SK-N-SH treated with all-trans-retinoic acid at 6 μM for 48 hours (cell line): ENCODE results near the gene HOATZ.

Source experiments
- ATAC-seq: fragments of 200-7000 bp; cut with Tn5 transposase; 3 replicates; pipeline ENCODE4 v1.9.1; 2020; ENCODE audit warnings: mild to moderate bottlenecking, moderate library complexity
- ARNTL ChIP-seq: fragments of 450-650 bp; formaldehyde crosslinking; IDR thresholded peaks from 2 replicates; pipeline ENCODE4 v1.5.0; 2020; ENCODE audit warnings: low read depth, mild to moderate bottlenecking, moderate library complexity, borderline replicate concordance
- BACH2 ChIP-seq: fragments of 250-450 bp; sonication (Bioruptor Pico); IDR thresholded peaks from 2 replicates; pipeline ENCODE4 v1.9.0; 2021; ENCODE audit warnings: mild to moderate bottlenecking, borderline replicate concordance
- CSDC2 ChIP-seq: fragments of 250-450 bp; sonication (Bioruptor Pico); IDR thresholded peaks from 2 replicates; pipeline ENCODE4 v1.5.0; 2020; ENCODE audit warnings: mild to moderate bottlenecking, moderate library complexity
- ESRRG ChIP-seq: fragments of 250-450 bp; sonication (Bioruptor Pico); IDR thresholded peaks from 2 replicates; pipeline ENCODE4 v1.6.1; 2021; ENCODE audit warnings: mild to moderate bottlenecking
- GLIS3 ChIP-seq: fragments of 250-450 bp; sonication (Bioruptor Pico); IDR thresholded peaks from 2 replicates; pipeline ENCODE4 v1.5.0; 2020; ENCODE audit warnings: mild to moderate bottlenecking, moderate library complexity
- ISL1 ChIP-seq: fragments of 250-450 bp; sonication (Bioruptor Pico); IDR thresholded peaks from 2 replicates; pipeline ENCODE4 v2.1.2; 2022; ENCODE audit warnings: mild to moderate bottlenecking, moderate library complexity
- PATZ1 ChIP-seq: fragments of 250-450 bp; sonication (Bioruptor Pico); IDR thresholded peaks from 2 replicates; pipeline ENCODE4 v1.8.0; 2020; ENCODE audit warnings: mild to moderate bottlenecking, moderate library complexity, borderline replicate concordance
- POU6F1 ChIP-seq: fragments of 250-450 bp; sonication (Bioruptor Pico); IDR thresholded peaks from 2 replicates; pipeline ENCODE4 v1.8.0; 2021; ENCODE audit warnings: low read depth, mild to moderate bottlenecking, moderate library complexity, borderline replicate concordance
- PPARA ChIP-seq: fragments of 250-450 bp; sonication (Bioruptor Pico); IDR thresholded peaks from 2 replicates; pipeline ENCODE4 v1.5.0; 2020; ENCODE audit warnings: mild to moderate bottlenecking, borderline replicate concordance
- RARB ChIP-seq: fragments of 250-450 bp; sonication (Bioruptor Pico); IDR thresholded peaks from 2 replicates; pipeline ENCODE4 v1.8.0; 2021; ENCODE audit warnings: mild to moderate bottlenecking, moderate library complexity
- SNAI2 ChIP-seq: fragments of 250-450 bp; sonication (Bioruptor Pico); IDR thresholded peaks from 2 replicates; pipeline ENCODE4 v1.5.0; 2020; ENCODE audit warnings: mild to moderate bottlenecking, moderate library complexity
- TCF4 ChIP-seq: fragments of 250-450 bp; sonication (Bioruptor Pico); IDR thresholded peaks from 2 replicates; pipeline ENCODE4 v1.8.0; 2021; ENCODE audit warnings: mild to moderate bottlenecking, moderate library complexity, borderline replicate concordance
- TSHZ2 ChIP-seq: fragments of 250-450 bp; sonication (Bioruptor Pico); IDR thresholded peaks from 2 replicates; pipeline ENCODE4 v1.5.0; 2020; ENCODE audit warnings: mild to moderate bottlenecking, moderate library complexity
- ZC3H10 ChIP-seq: fragments of 250-450 bp; sonication (Bioruptor Pico); IDR thresholded peaks from 2 replicates; pipeline ENCODE4 v1.5.1; 2021; ENCODE audit warnings: mild to moderate bottlenecking, moderate library complexity
- ZFP3 ChIP-seq: fragments of 250-450 bp; sonication (Bioruptor Pico); IDR thresholded peaks from 2 replicates; pipeline ENCODE4 v1.5.0; 2020; ENCODE audit warnings: mild to moderate bottlenecking, moderate library complexity
- ZFP30 ChIP-seq: fragments of 450-650 bp; formaldehyde crosslinking; IDR thresholded peaks from 2 replicates; pipeline ENCODE4 v1.5.0; 2022; ENCODE audit warnings: mild to moderate bottlenecking, moderate library complexity
- ZNF565 ChIP-seq: fragments of 450-650 bp; formaldehyde crosslinking; conservative IDR thresholded peaks from 2 replicates; pipeline ENCODE4 v1.5.0; 2020; ENCODE audit warnings: low read depth, mild to moderate bottlenecking, moderate library complexity
- ZNF70 ChIP-seq: fragments of 450-650 bp; formaldehyde crosslinking; IDR thresholded peaks from 2 replicates; pipeline ENCODE4 v1.5.0; 2020; ENCODE audit warnings: mild to moderate bottlenecking, moderate library complexity
- ZNF8 ChIP-seq: fragments of 450-650 bp; formaldehyde crosslinking; IDR thresholded peaks from 2 replicates; pipeline ENCODE4 v1.5.0; 2020; ENCODE audit warnings: mild to moderate bottlenecking, moderate library complexity
- TF ChIP-seq, protein P1 (sequence below): fragments of 250-450 bp; sonication (Bioruptor Pico); IDR thresholded peaks from 2 replicates; pipeline ENCODE4 v1.5.1; 2021; ENCODE audit warnings: mild to moderate bottlenecking, moderate library complexity

HOATZ gene

DNA sequence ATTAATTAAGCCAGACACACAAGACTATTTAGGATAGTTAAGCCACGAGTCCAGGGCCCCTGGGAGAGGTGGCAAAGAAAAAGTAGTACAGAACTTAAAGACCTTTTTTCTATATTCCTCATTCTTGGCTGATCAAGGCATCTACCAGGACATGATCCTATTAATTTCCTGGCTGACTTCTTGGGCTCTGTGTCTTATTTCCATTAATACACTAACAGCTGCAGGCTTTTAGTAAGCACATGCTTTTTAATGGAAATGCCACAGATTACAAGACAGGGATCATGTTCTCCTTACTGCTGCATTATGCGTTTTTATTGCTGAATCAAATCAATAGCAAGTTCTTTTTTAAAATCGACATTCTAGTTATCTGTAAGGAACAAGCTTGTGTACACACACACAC lies 37.6 kb upstream of the HOATZ start:
- ATAC-seq = peak; percentile 89
- no peak for TF ChIP-seq RARB (CRISPR knock-in tag)
- no peak for TF ChIP-seq GLIS3

DNA sequence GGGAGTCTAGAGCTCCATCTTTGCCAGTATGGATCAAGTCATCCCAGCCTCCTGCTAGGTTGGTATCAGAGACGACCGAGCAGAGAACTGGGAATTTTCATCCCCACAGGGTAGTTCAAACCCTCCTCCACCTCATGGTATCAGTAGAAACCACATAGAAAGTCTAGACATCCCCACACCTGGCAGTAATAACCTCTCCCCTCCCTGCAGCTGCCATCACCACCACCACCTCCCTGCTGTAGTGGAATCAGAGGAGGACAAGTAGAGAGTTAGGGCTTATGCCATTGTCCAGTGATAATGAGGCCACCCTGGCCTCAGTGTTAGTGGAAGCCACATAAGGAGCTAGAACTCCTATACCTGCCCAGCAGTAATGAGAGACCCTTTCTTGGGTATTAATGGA lies 36.7 kb upstream of the HOATZ start:
- no peak for TF ChIP-seq CSDC2
- TF ChIP-seq ZFP3 = no peak
- TF ChIP-seq ESRRG (CRISPR knock-in tag) = no peak
- TF ChIP-seq PPARA (CRISPR knock-in tag) = no peak
- TF ChIP-seq PATZ1 (CRISPR knock-in tag) = no peak
- no peak for TF ChIP-seq ZC3H10 (CRISPR knock-in tag)
- TF ChIP-seq TCF4 (CRISPR knock-in tag) = no peak
- TF ChIP-seq ZNF70 (CRISPR knock-in tag) = no peak
- TF ChIP-seq ARNTL (CRISPR knock-in tag) = no peak
- TF ChIP-seq ZFP30 = no peak
- TF ChIP-seq SNAI2 (CRISPR knock-in tag) = no peak
- no peak for TF ChIP-seq ZNF565 (CRISPR knock-in tag)
- TF ChIP-seq TSHZ2 = no peak
- TF ChIP-seq ISL1 = no peak
- TF ChIP-seq RARB (CRISPR knock-in tag) = no peak
- TF ChIP-seq GLIS3 = no peak
- no peak for ATAC-seq

GRCh38 chr11:111479666-111480065 lies 34.9 kb upstream of the HOATZ start:
- TF ChIP-seq CSDC2 = no peak
- TF ChIP-seq ZNF8 (CRISPR knock-in tag) = no peak
- no peak for TF ChIP-seq PATZ1 (CRISPR knock-in tag)
- TF ChIP-seq POU6F1 (CRISPR knock-in tag) = no peak
- no peak for TF ChIP-seq ZNF565 (CRISPR knock-in tag)
- no peak for TF ChIP-seq TCF4 (CRISPR knock-in tag)
- ATAC-seq = no peak

- no peak for TF ChIP-seq TCF4 (CRISPR knock-in tag)
- no peak for TF ChIP-seq ZNF565 (CRISPR knock-in tag)
- TF ChIP-seq, protein P1, sequence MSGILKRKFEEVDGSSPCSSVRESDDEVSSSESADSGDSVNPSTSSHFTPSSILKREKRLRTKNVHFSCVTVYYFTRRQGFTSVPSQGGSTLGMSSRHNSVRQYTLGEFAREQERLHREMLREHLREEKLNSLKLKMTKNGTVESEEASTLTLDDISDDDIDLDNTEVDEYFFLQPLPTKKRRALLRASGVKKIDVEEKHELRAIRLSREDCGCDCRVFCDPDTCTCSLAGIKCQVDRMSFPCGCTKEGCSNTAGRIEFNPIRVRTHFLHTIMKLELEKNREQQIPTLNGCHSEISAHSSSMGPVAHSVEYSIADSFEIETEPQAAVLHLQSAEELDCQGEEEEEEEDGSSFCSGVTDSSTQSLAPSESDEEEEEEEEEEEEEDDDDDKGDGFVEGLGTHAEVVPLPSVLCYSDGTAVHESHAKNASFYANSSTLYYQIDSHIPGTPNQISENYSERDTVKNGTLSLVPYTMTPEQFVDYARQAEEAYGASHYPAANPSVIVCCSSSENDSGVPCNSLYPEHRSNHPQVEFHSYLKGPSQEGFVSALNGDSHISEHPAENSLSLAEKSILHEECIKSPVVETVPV (CRISPR knock-in tag) = no peak
- 0 out of 2 replicates have a peak, but pooled peaks have one; percentile 5 for TF ChIP-seq ZFP30
- TF ChIP-seq BACH2 = no peak
- no peak for TF ChIP-seq ISL1
- ATAC-seq = no peak
These were observed 31.1 kb upstream of the HOATZ start for GRCh38 chr11:111483431-111483830.
